Kidney epithelial cell (primary cell): ENCODE results near the gene GRHPR. TPM values are rescaled to one million over a fixed set of nuclear protein-coding genes. Genes with fewer than 3 reads are reported as not detected.

Source experiments
- DNase-seq: peaks from one replicate; pipeline ENCODE4 v3.0.0-alpha.2; 2010; ENCODE audit warnings: low read depth
- H3K27me3 ChIP-seq: 2 replicates; pipeline ENCODE4 v1.6.0; 2011; ENCODE audit warnings: low read length; ENCODE audit not compliant: control insufficient read depth, insufficient read depth
- H3K36me3 ChIP-seq: 2 replicates; pipeline ENCODE4 v1.5.1; 2011; ENCODE audit warnings: low read length; ENCODE audit not compliant: control insufficient read depth, insufficient read depth
- H3K4me3 ChIP-seq: 2 replicates; pipeline ENCODE4 v1.5.1; 2011; ENCODE audit warnings: low read depth, mild to moderate bottlenecking, control low read depth, low read length
- total RNA-seq: library from RNA; depleted of rRNA; stranded (reverse); fragments of >200 nt; gene quantifications from 2 replicates; pipeline ENCODE4 v1.2.3, GENCODE V29; 2015
- TF ChIP-seq, protein P1 (sequence below): IDR thresholded peaks from 2 replicates; pipeline ENCODE4 v1.5.1; 2011; ENCODE audit warnings: mild to moderate bottlenecking, moderate library complexity, low read length, control low read depth, inconsistent platforms; ENCODE audit not compliant: insufficient read depth, poor library complexity, severe bottlenecking

Gene GRHPR
- total RNA-seq, 1 donor from 2014 or later, result 142 TPM

DNA sequence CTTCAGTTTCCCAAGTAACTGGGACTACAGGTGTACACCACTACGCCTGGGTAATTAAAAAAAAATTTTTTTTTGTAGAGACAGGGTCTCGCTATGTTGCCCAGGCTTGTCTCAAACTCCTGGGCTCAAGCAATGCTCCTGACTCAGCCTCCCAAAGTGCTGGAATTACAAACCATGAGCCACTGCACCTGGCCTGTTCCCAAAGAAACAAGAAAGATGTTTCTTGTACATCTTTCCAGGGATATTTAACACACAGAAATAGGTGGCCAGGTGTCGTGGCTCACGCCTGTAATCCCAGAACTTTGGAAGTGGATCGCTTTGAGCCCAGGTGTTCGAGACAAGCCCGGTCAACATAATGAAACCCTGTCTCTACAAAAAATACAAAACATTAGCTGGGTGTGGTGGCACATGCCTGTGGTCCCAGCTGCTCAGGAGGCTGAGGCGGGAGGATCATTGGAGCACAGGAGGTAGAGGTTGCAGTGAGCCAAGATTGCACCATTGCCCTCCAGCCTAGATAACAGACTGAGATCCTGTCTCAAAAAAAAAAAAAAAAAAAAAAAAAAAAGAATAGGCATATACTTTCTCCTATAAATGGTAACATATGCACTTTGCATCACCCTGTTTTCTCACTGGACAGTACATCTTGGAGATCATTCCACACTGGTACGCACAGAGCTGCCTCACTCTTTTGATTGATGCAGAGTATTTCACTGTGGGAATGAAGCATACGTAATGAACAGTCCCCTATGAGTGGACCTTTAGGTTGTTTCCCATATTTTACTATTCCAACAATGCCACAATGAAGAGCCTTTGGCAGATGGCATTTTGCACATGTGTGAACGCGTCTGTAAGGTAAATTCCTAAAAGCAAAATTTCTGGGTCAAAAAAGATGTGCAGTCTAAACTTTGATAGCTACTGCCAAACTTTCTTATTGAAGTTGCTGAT is 2.0 kb upstream of the GRHPR start:
- no peak for DNase-seq
- H3K4me3 ChIP-seq, result no peak overlapping the region
- TF ChIP-seq, protein P1, sequence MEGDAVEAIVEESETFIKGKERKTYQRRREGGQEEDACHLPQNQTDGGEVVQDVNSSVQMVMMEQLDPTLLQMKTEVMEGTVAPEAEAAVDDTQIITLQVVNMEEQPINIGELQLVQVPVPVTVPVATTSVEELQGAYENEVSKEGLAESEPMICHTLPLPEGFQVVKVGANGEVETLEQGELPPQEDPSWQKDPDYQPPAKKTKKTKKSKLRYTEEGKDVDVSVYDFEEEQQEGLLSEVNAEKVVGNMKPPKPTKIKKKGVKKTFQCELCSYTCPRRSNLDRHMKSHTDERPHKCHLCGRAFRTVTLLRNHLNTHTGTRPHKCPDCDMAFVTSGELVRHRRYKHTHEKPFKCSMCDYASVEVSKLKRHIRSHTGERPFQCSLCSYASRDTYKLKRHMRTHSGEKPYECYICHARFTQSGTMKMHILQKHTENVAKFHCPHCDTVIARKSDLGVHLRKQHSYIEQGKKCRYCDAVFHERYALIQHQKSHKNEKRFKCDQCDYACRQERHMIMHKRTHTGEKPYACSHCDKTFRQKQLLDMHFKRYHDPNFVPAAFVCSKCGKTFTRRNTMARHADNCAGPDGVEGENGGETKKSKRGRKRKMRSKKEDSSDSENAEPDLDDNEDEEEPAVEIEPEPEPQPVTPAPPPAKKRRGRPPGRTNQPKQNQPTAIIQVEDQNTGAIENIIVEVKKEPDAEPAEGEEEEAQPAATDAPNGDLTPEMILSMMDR, result no peak
- no peaks in the 10 kb centered on the region for H3K27me3 ChIP-seq
- H3K36me3 ChIP-seq, result no peaks in the 10 kb centered on the region

DNA sequence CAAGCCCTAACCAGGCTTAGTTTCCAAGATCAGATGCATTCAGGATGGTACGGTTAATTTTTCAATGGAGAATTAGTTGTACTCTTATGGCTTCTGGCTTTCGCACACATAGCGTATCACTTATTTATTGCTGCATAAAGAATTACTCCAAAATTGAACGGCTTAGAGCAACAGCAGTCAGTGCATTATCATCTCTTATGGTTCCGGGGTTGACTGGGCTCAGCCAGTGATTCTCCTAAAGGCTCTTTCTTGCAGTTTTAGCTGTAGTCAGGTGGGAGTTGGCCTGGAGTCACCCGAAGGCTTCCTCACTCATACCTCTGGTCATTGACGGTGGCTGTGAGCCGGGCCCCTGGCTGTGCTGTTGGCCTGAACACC is 595 bp upstream of the GRHPR start:
- Histone ChIP-seq H3K36me3 (no peaks in the 10 kb centered on the region), H3K27me3 (no peaks in the 10 kb centered on the region), H3K4me3 (peak overlapping the region; percentile 74)
- no peak for DNase-seq
- TF ChIP-seq, protein P1, result no peak

DNA sequence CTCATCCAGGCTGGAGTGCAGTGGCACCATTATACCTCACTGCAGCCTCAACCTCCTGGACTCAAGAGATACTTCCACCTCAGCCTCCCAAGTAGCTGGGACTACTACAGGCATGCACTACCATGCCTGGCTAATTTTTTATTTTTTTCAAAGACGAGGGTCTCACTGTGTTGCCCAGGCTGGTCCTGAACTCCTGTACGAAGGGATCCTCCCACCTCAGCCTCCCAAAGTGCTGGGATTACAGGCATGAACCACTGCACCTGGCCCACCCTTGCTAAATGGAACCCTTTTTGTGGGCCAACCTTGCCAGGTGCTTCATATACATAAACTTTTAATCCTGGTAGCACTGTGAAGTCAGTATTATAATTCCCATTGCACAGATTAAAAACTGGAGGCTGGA is 1.0 kb downstream of the GRHPR start:
- peaks cover 2% of the 10 kb centered on the region for H3K36me3 ChIP-seq
- no peaks in the 10 kb centered on the region for H3K27me3 ChIP-seq
- TF ChIP-seq, protein P1, result no peak
- no peak for DNase-seq
- H3K4me3 ChIP-seq, result peak overlapping the region; percentile 74

DNA sequence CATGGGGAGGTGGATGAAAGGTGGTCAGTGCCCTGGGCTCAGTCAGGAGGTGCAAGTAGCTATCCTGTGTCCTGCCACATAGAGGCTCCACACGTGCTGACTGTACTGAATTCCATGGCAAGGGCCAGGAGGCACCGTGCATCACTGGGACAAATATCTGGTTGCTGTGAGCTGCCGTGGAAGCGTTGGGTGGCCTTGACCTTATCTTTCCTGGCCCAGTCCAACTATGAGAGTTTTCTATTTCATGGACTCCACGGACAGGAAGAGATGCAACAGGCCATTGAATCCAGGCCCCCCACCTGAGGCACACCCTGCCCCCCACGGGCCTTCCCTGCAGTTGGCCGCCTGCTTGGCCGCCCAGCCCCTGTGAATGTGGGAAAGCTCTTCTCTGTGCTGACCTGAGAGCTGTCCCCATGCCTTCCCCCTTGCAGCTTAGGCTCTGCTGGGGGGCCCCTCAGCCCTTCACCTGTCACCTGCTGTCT is 1.7 kb downstream of the GRHPR start:
- Histone ChIP-seq H3K4me3 (no peak overlapping the region), H3K27me3 (no peaks in the 10 kb centered on the region), H3K36me3 (peaks cover 2% of the 10 kb centered on the region)
- DNase-seq, result no peak
- TF ChIP-seq, protein P1, result no peak

DNA sequence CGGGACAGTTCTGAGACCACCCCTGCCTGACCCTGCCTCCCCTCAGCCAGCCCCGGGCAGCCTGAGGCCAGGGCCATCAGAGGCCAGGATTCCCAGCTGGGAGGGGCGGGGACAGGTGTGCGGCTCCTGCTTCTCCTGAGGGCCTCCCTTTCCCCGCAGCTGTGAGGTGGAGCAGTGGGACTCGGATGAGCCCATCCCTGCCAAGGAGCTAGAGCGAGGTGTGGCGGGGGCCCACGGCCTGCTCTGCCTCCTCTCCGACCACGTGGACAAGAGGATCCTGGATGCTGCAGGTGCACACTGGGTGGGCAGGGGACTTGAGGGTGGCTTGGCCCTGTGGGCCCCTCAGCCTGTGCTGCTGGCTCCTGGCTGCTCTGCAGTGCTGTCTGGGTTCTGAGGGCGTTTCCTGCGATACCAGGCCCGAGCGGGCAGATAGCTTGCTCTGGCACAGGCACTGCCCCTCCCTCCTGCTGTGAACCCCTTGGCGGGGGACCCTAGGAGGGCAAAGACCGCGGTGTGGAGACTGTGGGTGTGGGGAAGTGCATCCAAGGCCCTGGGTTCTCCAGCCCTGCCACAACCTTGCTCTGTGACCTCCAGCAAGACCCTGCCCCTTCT is 2.3 kb downstream of the GRHPR start:
- no peak overlapping the region for H3K4me3 ChIP-seq
- DNase-seq, result no peak
- peaks cover 2% of the 10 kb centered on the region for H3K36me3 ChIP-seq
- no peaks in the 10 kb centered on the region for H3K27me3 ChIP-seq
- TF ChIP-seq, protein P1, result no peak
